Activated B cell treated with CpG ODN at 0.5 μM for 24 hours (primary cell): ENCODE measurements around the gene SLC30A2. TPM values are rescaled to one million over a fixed set of nuclear protein-coding genes. Genes with fewer than 3 reads are reported as not detected.

Source experiments
- ATAC-seq: fragments of 200-7000 bp; cut with Tn5 transposase; one replicate; pipeline ENCODE4 v1.10.0; 2021; ENCODE audit warnings: low read depth, mild to moderate bottlenecking, moderate library complexity
- CTCF ChIA-PET: fragments of 350-600 bp; sonication (Branson Sonifier 250); formaldehyde crosslinking; loops from one replicate; lab custom pipeline; 2021; ENCODE audit warnings: antibody characterized with exemption; lab: Charles Lee
- POLR2A ChIA-PET: fragments of 350-600 bp; sonication (Branson Sonifier 250); formaldehyde crosslinking; loops from one replicate; lab custom pipeline; 2021; ENCODE audit warnings: antibody characterized with exemption; lab: Charles Lee
- DNase-seq: peaks from one replicate; pipeline ENCODE4 v3.0.0; 2022
- H3K27ac Mint-ChIP-seq: one replicate; pipeline ENCODE4 v1.8.0; 2020; ENCODE audit warnings: mixed read lengths
- H3K27me3 Mint-ChIP-seq: one replicate; pipeline ENCODE4 v1.8.0; 2021; ENCODE audit warnings: mixed read lengths
- H3K36me3 Mint-ChIP-seq: one replicate; pipeline ENCODE4 v1.8.0; 2021; ENCODE audit warnings: low read depth, mixed read lengths
- H3K4me1 Mint-ChIP-seq: one replicate; pipeline ENCODE4 v1.8.0; 2021; ENCODE audit warnings: mixed read lengths
- H3K4me3 Mint-ChIP-seq: one replicate; pipeline ENCODE4 v1.8.0; 2020; ENCODE audit warnings: mild to moderate bottlenecking, mixed read lengths
- H3K9me3 Mint-ChIP-seq: one replicate; pipeline ENCODE4 v1.8.0; 2020; ENCODE audit warnings: mixed read lengths
- CTCF ChIP-seq: fragments of 200-600 bp; IDR thresholded peaks from one replicate; pipeline ENCODE4 v1.8.0; 2022; ENCODE audit warnings: antibody characterized with exemption, mild to moderate bottlenecking
- intact Hi-C: fragments of 100-400 bp; cut with micrococcal nuclease; formaldehyde crosslinking; loops from one replicate; pipeline ENCODE4 v1.15.1; 2024
- total RNA-seq: library from RNA; stranded (reverse); gene quantifications from 2 replicates; pipeline ENCODE4 v1.2.3, GENCODE V29; 2022

Gene SLC30A2
- total RNA-seq, 1 donor from 2014 or later: not detected

GRCh38 chr1:26070296-26070962 lies 24.5 kb upstream of the SLC30A2 start:
- ATAC-seq (no peak), DNase-seq (no peak)
- Mint-ChIP-seq H3K27ac (no peak overlapping the region), H3K9me3 (no peaks in the 10 kb centered on the region), H3K27me3 (peaks cover 16% of the 10 kb centered on the region), H3K4me3 (no peak overlapping the region), H3K4me1 (no peaks in the 10 kb centered on the region), H3K36me3 (no peaks in the 10 kb centered on the region)
- TF ChIP-seq CTCF: no peak
- CTCF ChIA-PET: no interaction called here
- POLR2A ChIA-PET: no interaction called here
- intact Hi-C loops: no loop called here

GRCh38 chr1:26069941-26070295 lies 24.0 kb upstream of the SLC30A2 start:
- Mint-ChIP-seq H3K9me3 (no peaks in the 10 kb centered on the region), H3K27ac (no peak overlapping the region), H3K4me1 (no peaks in the 10 kb centered on the region), H3K27me3 (peaks cover 16% of the 10 kb centered on the region), H3K4me3 (no peak overlapping the region), H3K36me3 (no peaks in the 10 kb centered on the region)
- intact Hi-C loops: no loop called here
- ChIA-PET POLR2A (no interaction called here), CTCF (no interaction called here)
- TF ChIP-seq CTCF: no peak
- no peak for DNase-seq
- no peak for ATAC-seq

- Mint-ChIP-seq H3K9me3 (no peaks in the 10 kb centered on the region), H3K4me1 (no peaks in the 10 kb centered on the region), H3K36me3 (no peaks in the 10 kb centered on the region), H3K27ac (no peak within 1 kb of the TSS), H3K4me3 (no peak within 1 kb of the TSS), H3K27me3 (peaks cover 12% of the 10 kb centered on the region)
- ChIA-PET POLR2A (no interaction called here), CTCF (no interaction called here)
- no peak for TF ChIP-seq CTCF
- ATAC-seq (no peak), DNase-seq (no peak)
- intact Hi-C loops: no loop called here
Observed at GRCh38 chr1:26067432-26067911, 21.6 kb upstream of the SLC30A2 start, which contains the start of gene TRIM63. Gene TRIM63, minus strand, starts transcription at chr1:26067630. Its CDS starts 136 bp downstream, at chr1:26067494.

- intact Hi-C loops: no loop called here
- DNase-seq (no peak), ATAC-seq (no peak)
- no peaks in the 10 kb centered on the region for H3K9me3 Mint-ChIP-seq
- no peak for TF ChIP-seq CTCF
- no peaks in the 10 kb centered on the region for H3K36me3 Mint-ChIP-seq
- no peak overlapping the region for H3K4me3 Mint-ChIP-seq
- peaks cover 7% of the 10 kb centered on the region for H3K27me3 Mint-ChIP-seq
- no peaks in the 10 kb centered on the region for H3K4me1 Mint-ChIP-seq
- POLR2A ChIA-PET: no interaction called here
- CTCF ChIA-PET: no interaction called here
- no peak overlapping the region for H3K27ac Mint-ChIP-seq
Observed at GRCh38 chr1:26066857-26067256, 20.9 kb upstream of the SLC30A2 start.

- peaks cover 9% of the 10 kb centered on the region for H3K27me3 Mint-ChIP-seq
- H3K36me3 Mint-ChIP-seq: no peaks in the 10 kb centered on the region
- no peak overlapping the region for H3K27ac Mint-ChIP-seq
- ATAC-seq: no peak
- intact Hi-C loops: no loop called here
- no peak for TF ChIP-seq CTCF
- no peaks in the 10 kb centered on the region for H3K4me1 Mint-ChIP-seq
- no peak overlapping the region for H3K4me3 Mint-ChIP-seq
- ChIA-PET CTCF (no interaction called here), POLR2A (no interaction called here)
- no peak for DNase-seq
- H3K9me3 Mint-ChIP-seq: no peaks in the 10 kb centered on the region
Observed at GRCh38 chr1:26066160-26066559, 20.2 kb upstream of the SLC30A2 start.
